ENCODE results near the gene ADCK1. TPM values are rescaled to one million over a fixed set of nuclear protein-coding genes. Genes with fewer than 3 reads are reported as not detected.

ADCK1 gene
- polyA plus RNA-seq, 3 donors, result 3.7 to 33.0 (median 5.4) TPM

DNA sequence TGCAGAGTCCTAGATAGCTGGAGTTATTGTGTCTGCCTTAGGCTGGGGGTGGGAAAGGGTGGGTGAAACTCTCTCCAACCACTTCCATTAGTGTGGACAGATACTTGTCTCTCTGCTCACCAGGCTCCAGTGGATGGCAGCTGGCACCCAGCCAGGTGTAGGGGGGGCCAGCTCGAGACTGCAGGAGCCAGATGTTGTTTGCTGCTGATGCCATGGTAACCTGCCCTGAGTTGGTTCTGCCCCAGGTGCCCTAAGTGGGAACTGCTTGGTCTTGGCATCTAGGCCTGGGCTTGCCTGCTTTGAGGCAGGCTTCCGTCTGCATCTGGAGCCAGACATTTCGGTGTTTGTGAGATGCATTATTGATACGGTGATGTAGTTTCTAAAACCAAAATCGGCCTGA is 82.2 kb downstream of the ADCK1 start:
- H3K27me3 Mint-ChIP-seq (ENCODE audit: low read depth in 3 of 3), result peaks cover 0 to 6% (median 0%) of the 10 kb centered on the region in 3 donors
- Histone ChIP-seq H3K4me1 (ENCODE audit: control insufficient read depth in 1 of 2, insufficient read depth in 2 of 2, low read length in 2 of 2) (no peaks in the 10 kb centered on the region), H3K36me3 (replicated peaks in 1 of 2; ENCODE audit: control insufficient read depth in 1 of 2, insufficient read depth in 2 of 2, low read length in 2 of 2) (peaks cover 0 to 2% of the 10 kb centered on the region in 2 donors), H3K79me2 (ENCODE audit: insufficient read depth, low read length) (no peaks in the 10 kb centered on the region), H2AFZ (ENCODE audit: insufficient read depth, low read depth, low read length, poor library complexity, severe bottlenecking) (no peak overlapping the region), H3K9ac (ENCODE audit: insufficient read depth, low read length, poor library complexity, severe bottlenecking) (no peak overlapping the region), H3K27ac (ENCODE audit: low read depth in 1 of 2, low read length in 2 of 2) (no peak overlapping the region), H3K9me3 (replicated peaks in 1 of 2; ENCODE audit: control insufficient read depth in 1 of 2, insufficient read depth in 1 of 2, low read length in 2 of 2) (no peaks in the 10 kb centered on the region), H4K20me1 (ENCODE audit: insufficient read depth, low read length) (no peaks in the 10 kb centered on the region), H3K4me2 (replicated peaks; ENCODE audit: extremely low read depth, low read length, poor library complexity, severe bottlenecking) (no peak overlapping the region), H3K27me3 (ENCODE audit: control insufficient read depth in 2 of 2, insufficient read depth in 2 of 2, low read length in 2 of 2) (no peaks in the 10 kb centered on the region), H3K4me3 (replicated peaks in 1 of 3; ENCODE audit: low read depth in 2 of 3, low read length in 3 of 3) (no peak overlapping the region)
- H3K9me3 Mint-ChIP-seq, result peaks cover 0 to 3% (median under 1%) of the 10 kb centered on the region in 7 donors
- 74% methylated on average over 5 of the region's 5 CpGs for WGBS (ENCODE audit: insufficient coverage)
- H3K27ac Mint-ChIP-seq, result peak overlapping the region in 1 of 7 donors; percentile 39
- no peak overlapping the region for H3K4me3 Mint-ChIP-seq
- TF ChIP-seq, protein P1, sequence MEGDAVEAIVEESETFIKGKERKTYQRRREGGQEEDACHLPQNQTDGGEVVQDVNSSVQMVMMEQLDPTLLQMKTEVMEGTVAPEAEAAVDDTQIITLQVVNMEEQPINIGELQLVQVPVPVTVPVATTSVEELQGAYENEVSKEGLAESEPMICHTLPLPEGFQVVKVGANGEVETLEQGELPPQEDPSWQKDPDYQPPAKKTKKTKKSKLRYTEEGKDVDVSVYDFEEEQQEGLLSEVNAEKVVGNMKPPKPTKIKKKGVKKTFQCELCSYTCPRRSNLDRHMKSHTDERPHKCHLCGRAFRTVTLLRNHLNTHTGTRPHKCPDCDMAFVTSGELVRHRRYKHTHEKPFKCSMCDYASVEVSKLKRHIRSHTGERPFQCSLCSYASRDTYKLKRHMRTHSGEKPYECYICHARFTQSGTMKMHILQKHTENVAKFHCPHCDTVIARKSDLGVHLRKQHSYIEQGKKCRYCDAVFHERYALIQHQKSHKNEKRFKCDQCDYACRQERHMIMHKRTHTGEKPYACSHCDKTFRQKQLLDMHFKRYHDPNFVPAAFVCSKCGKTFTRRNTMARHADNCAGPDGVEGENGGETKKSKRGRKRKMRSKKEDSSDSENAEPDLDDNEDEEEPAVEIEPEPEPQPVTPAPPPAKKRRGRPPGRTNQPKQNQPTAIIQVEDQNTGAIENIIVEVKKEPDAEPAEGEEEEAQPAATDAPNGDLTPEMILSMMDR (IDR thresholded peaks at IDR 0.05), result no peak
- H3K4me1 Mint-ChIP-seq, result no peaks in the 10 kb centered on the region
- H3K36me3 Mint-ChIP-seq, result peaks cover 4 to 8% of the 10 kb centered on the region in 2 donors
- DNase-seq, result no peak
- intact Hi-C loops (cut with micrococcal nuclease), result no loop called here

DNA sequence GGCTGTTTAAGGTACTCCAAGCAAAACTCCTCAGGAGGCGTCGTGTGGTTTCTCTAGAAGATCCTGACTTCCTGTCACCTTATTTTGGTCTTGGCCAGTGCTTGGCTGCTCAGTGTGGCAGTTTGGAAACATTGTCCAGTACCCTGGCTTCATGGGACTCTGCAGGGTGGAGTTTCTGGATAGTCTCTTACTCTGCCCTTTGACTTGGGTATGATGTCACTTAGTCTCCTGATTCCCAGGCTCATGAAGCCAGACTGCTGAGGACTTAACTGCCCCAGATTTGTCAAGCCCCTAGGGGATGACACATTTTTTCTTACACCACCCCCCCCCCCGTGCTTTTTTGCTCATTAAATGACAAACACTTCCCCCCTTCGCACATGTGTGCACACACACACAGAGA is 82.7 kb downstream of the ADCK1 start:
- Histone ChIP-seq H3K4me3 (replicated peaks in 1 of 3; ENCODE audit: low read depth in 2 of 3, low read length in 3 of 3) (no peak overlapping the region), H2AFZ (ENCODE audit: insufficient read depth, low read depth, low read length, poor library complexity, severe bottlenecking) (no peak overlapping the region), H3K27me3 (ENCODE audit: control insufficient read depth in 2 of 2, insufficient read depth in 2 of 2, low read length in 2 of 2) (no peaks in the 10 kb centered on the region), H3K4me1 (ENCODE audit: control insufficient read depth in 1 of 2, insufficient read depth in 2 of 2, low read length in 2 of 2) (no peaks in the 10 kb centered on the region), H3K9ac (ENCODE audit: insufficient read depth, low read length, poor library complexity, severe bottlenecking) (no peak overlapping the region), H3K79me2 (ENCODE audit: insufficient read depth, low read length) (no peaks in the 10 kb centered on the region), H3K36me3 (replicated peaks in 1 of 2; ENCODE audit: control insufficient read depth in 1 of 2, insufficient read depth in 2 of 2, low read length in 2 of 2) (peaks cover 0 to 8% of the 10 kb centered on the region in 2 donors), H4K20me1 (ENCODE audit: insufficient read depth, low read length) (no peaks in the 10 kb centered on the region), H3K27ac (ENCODE audit: low read depth in 1 of 2, low read length in 2 of 2) (no peak overlapping the region), H3K4me2 (replicated peaks; ENCODE audit: extremely low read depth, low read length, poor library complexity, severe bottlenecking) (no peak overlapping the region), H3K9me3 (replicated peaks in 1 of 2; ENCODE audit: control insufficient read depth in 1 of 2, insufficient read depth in 1 of 2, low read length in 2 of 2) (no peaks in the 10 kb centered on the region)
- peaks cover 10 to 12% of the 10 kb centered on the region in 2 donors for H3K36me3 Mint-ChIP-seq
- 73% methylated on average over 2 of the region's 4 CpGs for WGBS (ENCODE audit: insufficient coverage)
- no peak overlapping the region for H3K4me3 Mint-ChIP-seq
- TF ChIP-seq, protein P1 (IDR thresholded peaks at IDR 0.05), result no peak
- H3K4me1 Mint-ChIP-seq, result no peaks in the 10 kb centered on the region
- DNase-seq, result no peak
- H3K27ac Mint-ChIP-seq, result peak overlapping the region in 1 of 7 donors; percentile 39
- H3K9me3 Mint-ChIP-seq, result peaks cover 0 to 6% (median 2%) of the 10 kb centered on the region in 7 donors
- intact Hi-C loops (cut with micrococcal nuclease), result no loop called here
- H3K27me3 Mint-ChIP-seq (ENCODE audit: low read depth in 3 of 3), result peaks cover 0 to 6% (median 0%) of the 10 kb centered on the region in 3 donors
